OCI-M2 (cell line): Measurements from ENCODE around the gene ADGB.

Experiments
- DNase-seq: peaks from one replicate; lab custom pipeline; 2025; ENCODE audit not compliant: unreplicated experiment; lab: John Stamatoyannopoulos, UW

Gene ADGB

GRCh38 chr6:146859795-146860495, 261.2 kb downstream of the ADGB start:
- no peak for DNase-seq

- no peak for DNase-seq
Measured at GRCh38 chr6:146860583-146860982, 261.8 kb downstream of the ADGB start.

- no peak for DNase-seq
Measured at GRCh38 chr6:146861029-146861563, 262.3 kb downstream of the ADGB start.

- DNase-seq: no peak
Measured at GRCh38 chr6:146861716-146862115, 262.9 kb downstream of the ADGB start.

- DNase-seq: no peak
Measured at GRCh38 chr6:146862508-146862919, 263.7 kb downstream of the ADGB start.

- no peak for DNase-seq
Measured at GRCh38 chr6:146864300-146864699, 265.5 kb downstream of the ADGB start.

- no peak for DNase-seq
Measured at GRCh38 chr6:146864885-146865284, 266.1 kb downstream of the ADGB start.
